GM21367 (cell line): Measurements from ENCODE around the gene ARHGAP10.
"Not testable (repeated sequence)": the region's sequence is repeated elsewhere in the genome, so short reads cannot be mapped to it uniquely, and the experiment has no call there.

Source experiments
- ATAC-seq: cut with Tn5 transposase; IDR thresholded peaks from one replicate; pipeline ENCODE4 v1.9.1; 2021; ENCODE audit not compliant: unreplicated experiment

Gene ARHGAP10

DNA sequence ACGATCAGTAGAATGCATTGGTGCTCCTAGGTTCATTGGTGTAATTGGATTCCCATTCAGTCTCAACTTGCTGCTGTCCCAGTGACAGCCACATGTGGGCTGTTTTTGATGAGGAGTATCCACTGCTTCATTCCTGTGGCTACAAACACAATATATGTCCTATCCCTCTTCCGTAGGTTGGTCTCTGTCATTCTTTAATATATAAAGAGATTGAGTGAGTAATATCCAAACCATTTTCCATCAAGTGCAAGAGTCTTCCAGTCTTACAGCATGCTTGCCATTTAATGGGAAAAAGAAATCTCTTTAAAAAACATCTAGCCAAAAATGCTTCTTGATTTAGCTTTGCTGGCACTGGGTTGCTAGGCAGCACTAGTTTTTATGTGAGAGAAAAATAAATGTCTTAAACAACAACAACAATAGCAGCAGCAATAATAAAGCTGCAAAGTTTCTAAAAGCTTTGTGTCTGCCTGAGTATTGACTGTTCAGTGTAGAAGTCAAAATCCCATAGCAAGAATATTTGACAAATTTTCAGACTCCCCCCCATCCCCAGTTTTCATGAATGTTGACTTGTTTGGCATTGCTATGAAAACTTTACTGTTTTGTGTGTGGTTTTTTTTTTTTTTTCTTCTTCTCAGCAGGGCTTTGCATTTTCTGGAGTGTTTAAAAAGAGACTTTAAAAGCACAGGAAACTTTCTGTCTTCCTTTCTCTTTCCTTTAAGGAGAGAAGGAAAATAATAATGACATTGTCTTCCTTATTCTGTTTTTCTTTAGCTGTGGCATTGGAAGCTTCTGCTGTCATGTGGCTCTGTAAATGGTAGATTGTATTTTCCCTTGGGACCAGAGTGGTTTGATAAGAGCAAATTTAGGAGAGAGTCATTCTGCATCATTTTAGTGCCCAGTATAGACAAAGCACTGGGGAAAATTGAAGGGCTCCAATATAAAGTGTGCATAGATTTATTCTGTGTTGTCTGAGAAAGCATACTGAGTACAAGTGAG, 244.3 kb downstream of the ARHGAP10 start:
- ATAC-seq: no peak

DNA sequence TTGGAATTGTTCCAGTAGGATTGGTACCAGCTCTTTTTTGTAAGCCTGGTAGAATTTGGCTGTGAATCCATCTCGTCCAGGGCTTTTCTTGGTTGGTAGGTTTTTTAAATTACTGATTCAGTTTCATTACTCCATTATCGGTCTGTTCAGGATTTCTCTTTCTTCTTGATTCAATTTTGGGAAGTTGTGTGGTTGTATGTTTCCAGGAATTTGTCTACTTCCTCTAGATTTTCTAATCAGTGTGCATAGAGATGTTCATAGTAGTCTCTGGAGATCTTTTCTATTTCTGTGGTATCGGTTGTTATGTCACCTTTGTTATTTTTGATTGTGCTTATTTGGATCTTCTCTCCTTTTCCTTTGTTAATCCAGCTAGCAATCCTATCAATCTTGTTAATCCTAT, 248.7 kb downstream of the ARHGAP10 start:
- no peak for ATAC-seq

- peak; percentile 85 for ATAC-seq
These were observed 249.4 kb downstream of the ARHGAP10 start for GRCh38 chr4:147981305-147981704.

DNA sequence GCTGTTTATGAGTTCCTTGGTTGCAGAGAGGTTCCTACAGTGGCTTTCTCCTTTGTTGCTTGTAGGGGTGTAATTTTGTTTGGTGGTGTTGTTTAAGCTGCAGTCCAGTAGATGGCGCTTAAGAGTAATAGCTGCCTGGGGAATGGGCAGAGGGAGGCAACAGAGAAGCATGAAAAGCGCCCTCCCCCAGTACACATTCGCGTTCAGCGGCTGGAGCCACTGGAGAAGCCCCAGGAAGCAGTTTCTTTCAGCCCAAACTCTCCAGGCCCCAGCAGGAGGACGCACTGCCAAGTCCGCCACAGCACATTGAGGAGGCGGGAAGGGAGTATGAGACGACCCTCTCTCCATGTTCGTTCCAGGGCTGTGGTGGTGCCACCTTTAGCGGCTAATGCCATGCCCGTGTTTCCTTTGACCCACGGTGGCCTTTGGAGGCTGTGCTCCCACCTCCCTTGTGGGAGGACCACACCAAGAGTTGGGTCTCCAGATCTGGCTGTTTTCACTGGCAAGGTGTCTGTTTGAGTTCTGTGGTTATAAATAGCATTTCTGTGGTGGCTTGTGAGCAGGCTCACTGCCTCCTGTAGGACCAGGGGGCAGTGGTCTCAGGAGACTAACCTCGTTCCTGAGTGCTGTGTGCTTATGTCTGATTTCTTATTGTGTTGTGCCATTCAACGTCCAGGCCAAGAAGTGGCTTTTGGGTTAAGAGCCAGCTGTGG, 252.3 kb downstream of the ARHGAP10 start:
- ATAC-seq: no peak

- ATAC-seq: no peak
These were observed 252.9 kb downstream of the ARHGAP10 start for GRCh38 chr4:147984778-147985138.

DNA sequence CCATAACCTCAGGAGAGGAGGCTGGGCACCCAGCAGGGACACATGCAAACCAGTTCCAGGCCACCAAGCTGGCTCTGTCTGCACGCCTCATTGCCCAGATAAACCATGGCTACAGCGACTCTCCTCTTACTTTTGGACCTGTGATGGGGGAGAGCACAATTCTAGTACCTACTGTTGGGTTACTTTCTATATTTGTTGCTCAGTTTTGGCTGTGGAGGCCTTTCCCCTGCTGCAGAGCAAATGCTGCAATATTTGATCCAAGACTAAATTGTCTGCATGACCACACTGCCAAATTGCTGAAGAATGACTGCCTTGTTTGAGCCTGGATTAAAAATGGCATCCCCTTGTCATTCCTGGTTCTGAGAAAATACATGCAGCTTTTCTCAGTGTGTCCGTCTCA, 253.5 kb downstream of the ARHGAP10 start:
- ATAC-seq: no peak

- ATAC-seq: peak; percentile 56
These were observed 255.4 kb downstream of the ARHGAP10 start for GRCh38 chr4:147987252-147987651.

- ATAC-seq: no peak
These were observed 259.8 kb downstream of the ARHGAP10 start for GRCh38 chr4:147991543-147992283.

GRCh38 chr4:147994076-147994475, 262.2 kb downstream of the ARHGAP10 start:
- ATAC-seq: no peak

DNA sequence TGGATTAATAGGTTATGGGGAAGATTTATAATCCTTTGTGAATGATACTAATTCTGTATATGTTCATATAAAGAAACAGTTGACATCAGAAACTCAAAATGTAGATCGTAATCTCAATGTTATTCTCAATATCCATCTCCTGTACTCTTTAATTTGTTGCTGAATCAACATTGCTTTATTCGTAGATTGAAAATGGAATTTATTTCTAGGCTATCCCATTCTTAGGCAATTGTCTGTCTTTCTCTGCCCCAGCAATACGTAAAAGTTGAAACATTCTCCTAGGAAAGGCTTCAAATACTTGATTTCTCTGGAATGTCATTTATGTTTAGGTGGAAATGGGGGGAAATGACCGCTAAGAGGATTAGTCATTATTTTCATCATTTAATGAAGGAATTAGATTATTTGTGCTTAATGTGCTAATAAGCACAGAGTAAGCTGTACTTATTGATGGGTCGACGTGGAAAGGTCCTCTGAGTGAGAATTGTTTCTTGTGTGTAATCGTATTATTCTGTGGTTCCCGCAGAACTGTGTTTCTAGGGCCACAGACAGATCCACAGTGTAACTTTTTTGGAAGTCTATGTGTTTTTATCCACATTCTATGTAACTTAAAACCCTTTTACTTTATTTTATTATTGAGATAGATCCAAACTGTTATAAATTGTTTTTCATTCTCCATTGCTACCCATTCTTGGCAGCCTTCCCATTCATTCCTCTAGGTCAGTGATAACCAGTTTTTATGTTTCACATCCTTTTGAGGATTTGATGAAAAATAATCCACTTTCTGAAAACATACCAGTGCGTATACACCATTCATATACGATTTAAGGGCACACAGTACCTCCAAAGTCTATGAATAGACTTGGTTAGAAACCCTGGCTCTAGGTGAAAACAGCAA, 262.9 kb downstream of the ARHGAP10 start:
- ATAC-seq: no peak

DNA sequence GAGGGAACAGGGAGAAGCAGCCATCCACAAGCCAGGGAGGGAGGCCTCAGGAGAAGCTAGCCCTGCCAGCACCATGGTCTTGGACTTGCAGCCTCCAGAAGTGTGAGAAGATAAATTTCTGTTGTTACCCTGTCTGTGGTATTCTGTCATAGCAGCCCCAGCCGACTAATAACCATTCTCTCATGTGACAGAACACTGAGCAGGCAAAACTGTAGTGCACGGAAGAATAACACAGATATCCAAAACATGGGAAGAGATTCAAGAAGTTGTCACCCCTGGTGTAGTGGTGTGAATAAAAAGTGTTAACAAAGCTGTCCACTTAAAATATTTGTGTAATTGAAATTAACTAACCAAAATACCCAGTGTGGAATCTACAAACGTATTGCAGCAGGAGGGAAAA, 265.0 kb downstream of the ARHGAP10 start:
- no peak for ATAC-seq

DNA sequence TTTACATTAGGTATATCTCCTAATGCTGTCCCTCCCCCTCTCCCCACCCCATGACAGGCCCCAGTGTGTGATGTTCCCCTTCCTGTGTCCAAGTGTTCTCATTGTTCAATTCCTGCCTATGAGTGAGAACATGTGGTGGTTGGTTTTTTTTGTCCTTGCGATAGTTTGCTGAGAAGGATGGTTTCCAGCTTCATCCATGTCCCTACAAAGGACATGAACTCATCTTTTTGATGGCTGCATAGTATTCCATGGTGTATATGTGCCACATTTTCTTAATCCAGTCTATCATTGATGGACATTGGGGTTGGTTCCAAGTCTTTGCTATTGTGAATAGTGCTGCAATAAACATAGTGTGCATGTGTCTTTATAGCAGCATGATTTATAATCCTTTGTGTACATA, 268.1 kb downstream of the ARHGAP10 start:
- ATAC-seq: not testable (repeated sequence)

GRCh38 chr4:148004228-148004857, 272.5 kb downstream of the ARHGAP10 start:
- no peak for ATAC-seq

DNA sequence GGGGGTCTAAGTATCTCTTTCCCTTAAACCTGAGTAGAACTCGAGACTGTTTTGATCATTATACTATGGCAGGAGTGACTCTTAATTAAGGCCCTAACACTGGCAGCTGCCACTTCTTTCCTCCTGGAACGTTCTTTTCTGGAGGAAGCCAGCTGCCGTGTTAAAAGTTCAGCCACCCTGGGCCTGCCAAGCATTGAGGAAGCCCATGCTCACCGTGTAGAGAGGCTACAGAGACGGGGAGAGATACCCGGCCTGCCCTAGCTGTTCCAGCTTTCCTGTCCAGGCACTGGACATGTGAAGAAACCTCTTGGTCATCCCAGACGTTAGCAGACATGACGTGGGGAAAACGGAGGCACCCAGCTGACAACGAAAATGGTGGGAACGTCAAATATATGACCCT, 274.1 kb downstream of the ARHGAP10 start:
- ATAC-seq: no peak

GRCh38 chr4:148007314-148007760, 275.4 kb downstream of the ARHGAP10 start:
- no peak for ATAC-seq

- peak; percentile 67 for ATAC-seq
These were observed 275.9 kb downstream of the ARHGAP10 start for GRCh38 chr4:148007792-148008191.

GRCh38 chr4:148015058-148015457, 283.2 kb downstream of the ARHGAP10 start:
- no peak for ATAC-seq

DNA sequence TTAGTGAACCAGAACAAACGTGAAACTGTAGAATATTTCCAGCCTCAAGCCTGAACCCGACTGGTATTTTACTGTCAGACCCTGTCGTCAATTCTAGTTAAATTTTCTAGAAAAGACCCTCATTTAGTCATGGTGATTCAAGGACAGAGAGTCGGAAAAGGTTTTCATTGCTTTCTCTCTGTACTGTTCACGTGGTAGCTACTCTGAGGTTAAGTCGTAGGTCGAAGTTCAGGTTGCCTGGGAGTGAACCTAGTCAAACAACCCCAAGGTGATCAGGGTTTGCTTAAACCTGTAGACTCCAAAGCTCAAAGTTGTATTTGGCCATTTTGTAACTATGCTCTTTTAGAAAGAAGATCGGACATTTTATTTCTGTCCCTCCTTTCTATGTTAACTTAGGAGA, 283.6 kb downstream of the ARHGAP10 start:
- no peak for ATAC-seq

GRCh38 chr4:148016063-148016637, 284.3 kb downstream of the ARHGAP10 start:
- no peak for ATAC-seq
